ENCODE data around the gene RC3H2. TPM values are rescaled to one million over a fixed set of nuclear protein-coding genes. Genes with fewer than 3 reads are reported as not detected.

The RC3H2 gene
- total and polyA plus RNA-seq, 4 donors: 10.8 to 54.1 (median 33.8) TPM

GRCh38 chr9:122944960-122945888, 40.1 kb upstream of the RC3H2 start:
- Histone ChIP-seq H3K4me3 (ENCODE audit: low read length in 2 of 2) (no peak overlapping the region), H3K27ac (ENCODE audit: low read depth in 1 of 2, low read length in 2 of 2) (no peak overlapping the region), H3K9me3 (ENCODE audit: control insufficient read depth, low read length) (no peaks in the 10 kb centered on the region), H3K27me3 (ENCODE audit: control insufficient read depth in 1 of 2, insufficient read depth in 2 of 2, low read length in 1 of 2) (no peaks in the 10 kb centered on the region), H3K36me3 (ENCODE audit: control insufficient read depth in 1 of 2, insufficient read depth in 2 of 2, low read length in 1 of 2) (no peaks in the 10 kb centered on the region), H3K4me1 (ENCODE audit: control insufficient read depth in 1 of 2, insufficient read depth in 2 of 2, low read length in 2 of 2) (peaks cover 0 to 2% of the 10 kb centered on the region in 2 donors)
- no peak for DNase-seq
- 35 to 39% methylated on average over 4 of the region's 4 CpGs for WGBS, 2 donors
- intact Hi-C loops (cut with DNase I): loop anchor here in 1 of 2 donors (5.0 kb wide), 1 partner anchor 38 kb away; the partner anchor contains the start of gene RC3H2
- ATAC-seq (ENCODE audit: low FRiP score): no peak

- H3K4me1 ChIP-seq (ENCODE audit: control insufficient read depth in 1 of 2, insufficient read depth in 2 of 2, low read length in 2 of 2): peaks cover 0 to 2% of the 10 kb centered on the region in 2 donors
- 3 to 4% methylated on average over 17 of the region's 17 CpGs for WGBS, 2 donors
- intact Hi-C loops (cut with DNase I): loop anchor here in 1 of 2 donors (5.0 kb wide), 1 partner anchor 34 kb away; the partner anchor contains the start of gene RC3H2
Measured at GRCh38 chr9:122941582-122942234, 36.5 kb upstream of the RC3H2 start.

DNA sequence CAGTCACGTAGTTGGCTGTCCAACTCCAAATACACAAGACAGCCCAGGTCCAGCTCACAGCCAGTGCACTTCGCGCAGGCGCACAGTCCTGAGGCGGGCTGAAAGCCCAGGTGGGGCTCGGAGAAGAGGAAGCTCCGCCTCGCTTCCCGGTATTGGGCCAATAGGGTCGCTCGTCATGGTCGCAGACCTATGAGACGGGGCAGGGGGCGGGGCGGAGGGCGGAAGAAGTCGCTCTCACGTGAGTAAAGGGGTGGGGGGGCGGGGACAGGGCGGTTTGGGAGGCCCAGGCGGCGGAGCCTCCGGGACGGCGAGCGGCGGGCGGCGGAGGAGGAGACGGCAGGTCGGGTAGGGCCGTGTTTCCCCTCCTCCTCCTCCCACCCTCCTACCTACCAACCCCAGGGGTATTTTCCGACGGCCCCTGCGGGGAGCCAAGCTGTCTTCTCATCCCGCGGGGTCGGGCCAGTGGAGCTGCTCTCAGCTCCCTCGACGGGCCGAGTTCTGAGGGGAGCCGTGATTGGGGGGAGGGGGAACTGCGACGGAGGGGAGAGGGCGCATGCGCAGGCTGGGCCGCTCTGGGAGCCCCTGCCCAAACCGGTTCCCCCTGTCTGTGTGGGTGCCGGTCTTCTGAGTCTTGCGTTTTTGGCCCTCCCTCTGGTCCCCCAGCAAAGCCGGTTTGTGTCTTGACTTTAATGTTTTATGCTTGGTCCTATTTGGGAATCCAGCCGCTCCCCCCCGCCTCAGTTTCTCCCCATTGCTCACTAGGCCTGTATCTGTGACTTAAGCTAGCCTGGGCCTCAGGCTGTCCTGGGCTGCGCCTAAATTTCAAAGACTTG, 35.8 kb upstream of the RC3H2 start, which contains the start of gene RABGAP1:
TSS of gene RABGAP1 (plus strand) at position 272 of the 833 bp plus-strand sequence. CDS start 16,040 bp downstream, outside the sequence.
- Histone ChIP-seq H3K27me3 (ENCODE audit: control insufficient read depth in 1 of 2, insufficient read depth in 2 of 2, low read length in 1 of 2) (no peaks in the 10 kb centered on the region), H3K4me1 (ENCODE audit: control insufficient read depth in 1 of 2, insufficient read depth in 2 of 2, low read length in 2 of 2) (peaks cover 0 to 2% of the 10 kb centered on the region in 2 donors), H3K27ac (ENCODE audit: low read depth in 1 of 2, low read length in 2 of 2) (peak within 1 kb of the TSS; percentile 61 to 63), H3K36me3 (ENCODE audit: control insufficient read depth in 1 of 2, insufficient read depth in 2 of 2, low read length in 1 of 2) (no peaks in the 10 kb centered on the region), H3K9me3 (ENCODE audit: control insufficient read depth, low read length) (no peaks in the 10 kb centered on the region), H3K4me3 (ENCODE audit: low read length in 2 of 2) (peak within 1 kb of the TSS; percentile 67 to 85)
- peak; percentile 99 to 100 for DNase-seq
- intact Hi-C loops (cut with DNase I): loop anchor here in 1 of 2 donors (5.0 kb wide), 1 partner anchor 34 kb away; the partner anchor contains the start of gene RC3H2
- peak; percentile 99 for ATAC-seq (ENCODE audit: low FRiP score)
- 0% methylated on average over 26 to 54 of the region's 54 CpGs for WGBS, 2 donors

More at GRCh38 chr9:122941582-122942234, 36.5 kb upstream of the RC3H2 start:
- Histone ChIP-seq H3K9me3 (ENCODE audit: control insufficient read depth, low read length) (no peaks in the 10 kb centered on the region), H3K4me3 (ENCODE audit: low read length in 2 of 2) (peak overlapping the region; percentile 67 to 85), H3K27ac (ENCODE audit: low read depth in 1 of 2, low read length in 2 of 2) (peak overlapping the region; percentile 55 to 63), H3K36me3 (ENCODE audit: control insufficient read depth in 1 of 2, insufficient read depth in 2 of 2, low read length in 1 of 2) (no peaks in the 10 kb centered on the region), H3K27me3 (ENCODE audit: control insufficient read depth in 1 of 2, insufficient read depth in 2 of 2, low read length in 1 of 2) (no peaks in the 10 kb centered on the region)
- no peak for DNase-seq
- no peak for ATAC-seq (ENCODE audit: low FRiP score)

DNA sequence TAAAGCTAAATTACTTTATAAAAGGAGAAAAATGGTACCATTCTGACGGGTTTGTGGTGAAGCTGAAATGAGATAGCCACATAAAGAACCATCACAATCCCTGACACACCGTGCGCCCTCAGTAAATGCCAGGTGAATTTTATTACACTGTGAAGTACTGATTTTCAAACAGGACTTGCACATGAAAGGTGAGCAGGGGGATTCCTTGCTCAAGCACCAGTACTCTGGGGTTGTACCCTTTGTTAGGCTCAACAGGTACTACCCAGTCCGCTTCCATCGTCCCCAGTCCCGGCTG, 35.2 kb upstream of the RC3H2 start:
- H3K4me3 ChIP-seq (ENCODE audit: low read length in 2 of 2): no peak overlapping the region
- intact Hi-C loops (cut with DNase I): loop anchor here in 1 of 2 donors (5.0 kb wide), 1 partner anchor 33 kb away; the partner anchor contains the start of gene RC3H2
- peaks cover 0 to 2% of the 10 kb centered on the region in 2 donors for H3K4me1 ChIP-seq (ENCODE audit: control insufficient read depth in 1 of 2, insufficient read depth in 2 of 2, low read length in 2 of 2)
- peak overlapping the region in 1 of 2 donors; percentile 61 for H3K27ac ChIP-seq (ENCODE audit: low read depth in 1 of 2, low read length in 2 of 2)
- DNase-seq: no peak
- WGBS, 2 donors: 30 to 32% methylated on average over 6 of the region's 6 CpGs
- no peak for ATAC-seq (ENCODE audit: low FRiP score)
- H3K36me3 ChIP-seq (ENCODE audit: control insufficient read depth in 1 of 2, insufficient read depth in 2 of 2, low read length in 1 of 2): no peaks in the 10 kb centered on the region
- H3K27me3 ChIP-seq (ENCODE audit: control insufficient read depth in 1 of 2, insufficient read depth in 2 of 2, low read length in 1 of 2): no peaks in the 10 kb centered on the region
- H3K9me3 ChIP-seq (ENCODE audit: control insufficient read depth, low read length): no peaks in the 10 kb centered on the region

GRCh38 chr9:122939601-122940000, 34.4 kb upstream of the RC3H2 start:
- Histone ChIP-seq H3K27me3 (ENCODE audit: control insufficient read depth in 1 of 2, insufficient read depth in 2 of 2, low read length in 1 of 2) (no peaks in the 10 kb centered on the region), H3K9me3 (ENCODE audit: control insufficient read depth, low read length) (no peaks in the 10 kb centered on the region), H3K27ac (ENCODE audit: low read depth in 1 of 2, low read length in 2 of 2) (no peak overlapping the region), H3K4me3 (ENCODE audit: low read length in 2 of 2) (no peak overlapping the region), H3K36me3 (ENCODE audit: control insufficient read depth in 1 of 2, insufficient read depth in 2 of 2, low read length in 1 of 2) (no peaks in the 10 kb centered on the region), H3K4me1 (ENCODE audit: control insufficient read depth in 1 of 2, insufficient read depth in 2 of 2, low read length in 2 of 2) (peaks cover 0 to 2% of the 10 kb centered on the region in 2 donors)
- no peak for ATAC-seq (ENCODE audit: low FRiP score)
- no peak for DNase-seq
- WGBS, 2 donors: 87 to 89% methylated on average over 4 of the region's 4 CpGs
- intact Hi-C loops (cut with DNase I): no loop called here

- Histone ChIP-seq H3K9me3 (ENCODE audit: control insufficient read depth, low read length) (no peaks in the 10 kb centered on the region), H3K27me3 (ENCODE audit: control insufficient read depth in 1 of 2, insufficient read depth in 2 of 2, low read length in 1 of 2) (no peaks in the 10 kb centered on the region), H3K4me1 (ENCODE audit: control insufficient read depth in 1 of 2, insufficient read depth in 2 of 2, low read length in 2 of 2) (peaks cover 0 to 2% of the 10 kb centered on the region in 2 donors), H3K4me3 (ENCODE audit: low read length in 2 of 2) (no peak overlapping the region), H3K36me3 (ENCODE audit: control insufficient read depth in 1 of 2, insufficient read depth in 2 of 2, low read length in 1 of 2) (no peaks in the 10 kb centered on the region), H3K27ac (ENCODE audit: low read depth in 1 of 2, low read length in 2 of 2) (no peak overlapping the region)
- no peak for ATAC-seq (ENCODE audit: low FRiP score)
- 54 to 70% methylated on average over 1 of the region's 1 CpG for WGBS, 2 donors
- intact Hi-C loops (cut with DNase I): no loop called here
- no peak for DNase-seq
Measured at GRCh38 chr9:122936883-122937282, 31.7 kb upstream of the RC3H2 start.

- no peaks in the 10 kb centered on the region for H3K36me3 ChIP-seq (ENCODE audit: control insufficient read depth in 1 of 2, insufficient read depth in 2 of 2, low read length in 1 of 2)
- no peak overlapping the region for H3K27ac ChIP-seq (ENCODE audit: low read depth in 1 of 2, low read length in 2 of 2)
- H3K27me3 ChIP-seq (ENCODE audit: control insufficient read depth in 1 of 2, insufficient read depth in 2 of 2, low read length in 1 of 2): no peaks in the 10 kb centered on the region
- peaks cover 0 to 2% of the 10 kb centered on the region in 2 donors for H3K4me1 ChIP-seq (ENCODE audit: control insufficient read depth in 1 of 2, insufficient read depth in 2 of 2, low read length in 2 of 2)
- 93 to 94% methylated on average over 5 of the region's 5 CpGs for WGBS, 2 donors
- H3K4me3 ChIP-seq (ENCODE audit: low read length in 2 of 2): no peak overlapping the region
- no peak for ATAC-seq (ENCODE audit: low FRiP score)
- DNase-seq: no peak
- no peaks in the 10 kb centered on the region for H3K9me3 ChIP-seq (ENCODE audit: control insufficient read depth, low read length)
- intact Hi-C loops (cut with DNase I): no loop called here
Measured at GRCh38 chr9:122936464-122936863, 31.3 kb upstream of the RC3H2 start.
